Right ventricle myocardium superior (tissue), 1 donor: ENCODE measurements around the gene FXYD4. TPM values are rescaled to one million over a fixed set of nuclear protein-coding genes. Genes with fewer than 3 reads are reported as not detected.
"Not testable (repeated sequence)": the region's sequence is repeated elsewhere in the genome, so short reads cannot be mapped to it uniquely, and the experiment has no call there.

Source experiments
- ATAC-seq: fragments of 200-7000 bp; cut with Tn5 transposase; one replicate; pipeline ENCODE4 v1.9.1; 2020; ENCODE audit warnings: mild to moderate bottlenecking; ENCODE audit not compliant: poor library complexity
- DNase-seq: peaks from one replicate; pipeline ENCODE4 v3.0.0-alpha.2; 2020
- intact Hi-C: fragments of 100-400 bp; cut with DNase I; formaldehyde crosslinking; loops from one replicate; pipeline ENCODE4 v1.11.2; 2022
- total RNA-seq: library from RNA; stranded (reverse); fragmentation: NEBNext Ultra II Directional; extraction: Animal tissue kit (Norgen Biotek cat#: 25700); gene quantifications from one replicate; pipeline ENCODE4 v1.2.1, GENCODE V29; 2021
- donor health status: DM: no; HTN: yes; CAD: no; lungs with severe emphysema.

The FXYD4 gene
- total RNA-seq, 1 donor from 2014 or later = not detected

GRCh38 chr10:43390759-43391158 lies 19.3 kb downstream of the FXYD4 start:
- DNase-seq (no peak), ATAC-seq (peak; percentile 75)
- intact Hi-C loops = no loop called here

DNA sequence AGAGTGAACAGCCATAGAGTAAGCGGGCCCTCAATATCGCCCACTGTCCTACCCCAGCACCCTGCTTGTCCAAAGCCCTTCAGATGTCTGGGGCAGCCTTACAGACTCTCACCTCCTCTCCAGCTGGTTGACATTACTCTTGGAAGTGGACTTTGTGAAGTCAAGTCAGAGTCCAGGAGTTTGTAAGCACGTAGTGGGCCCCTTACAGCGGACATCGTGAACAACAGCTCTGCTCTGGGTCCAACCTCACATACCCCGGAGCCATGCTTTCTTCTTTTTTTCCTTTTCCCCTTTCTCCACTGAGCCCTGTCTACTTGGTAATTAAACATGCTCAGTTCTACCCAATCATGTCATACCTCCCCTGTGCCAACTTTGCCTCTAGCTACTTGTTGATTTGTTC lies 20.1 kb downstream of the FXYD4 start:
- ATAC-seq = no peak
- intact Hi-C loops = no loop called here
- DNase-seq = no peak

DNA sequence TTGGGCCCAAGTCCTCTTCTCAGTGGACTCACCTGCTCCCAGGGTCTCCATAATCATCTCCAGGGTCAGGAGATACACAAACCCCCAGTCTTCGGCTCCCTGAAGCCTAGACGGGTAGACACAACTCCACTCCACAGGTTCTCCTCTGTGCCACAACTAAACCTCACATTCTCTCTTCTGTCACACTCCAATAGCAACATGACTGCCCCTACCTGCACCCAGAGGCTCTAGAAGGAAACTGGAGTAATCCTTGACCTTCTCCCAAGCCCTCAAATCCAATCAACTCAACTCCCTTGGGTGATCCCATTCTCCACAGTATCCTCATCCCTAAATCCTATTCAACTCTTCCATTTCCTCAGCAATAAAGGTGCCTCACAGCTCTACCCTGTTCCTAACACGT lies 21.3 kb downstream of the FXYD4 start:
- intact Hi-C loops = no loop called here
- ATAC-seq = no peak
- DNase-seq = no peak

DNA sequence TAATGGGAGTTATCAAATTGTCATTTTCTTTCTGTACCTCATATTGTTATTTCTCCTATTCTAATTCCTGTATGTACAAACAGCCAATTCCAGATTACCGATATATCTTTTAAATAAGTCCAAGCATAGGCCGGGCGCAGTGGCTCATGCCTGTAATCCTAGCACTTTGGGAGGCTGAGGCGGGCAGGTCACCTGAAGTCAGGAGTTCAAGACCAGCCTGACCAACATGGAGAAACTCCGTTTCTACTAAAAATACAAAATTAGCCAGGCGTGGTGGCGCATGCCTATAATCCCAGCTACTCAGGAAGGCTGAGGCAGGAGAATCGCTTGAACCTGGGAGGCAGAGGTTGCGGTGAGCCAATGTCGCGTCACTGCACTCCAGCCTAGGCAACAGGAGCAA lies 21.8 kb downstream of the FXYD4 start:
- intact Hi-C loops, ATAC-seq, DNase-seq: not testable (repeated sequence)

DNA sequence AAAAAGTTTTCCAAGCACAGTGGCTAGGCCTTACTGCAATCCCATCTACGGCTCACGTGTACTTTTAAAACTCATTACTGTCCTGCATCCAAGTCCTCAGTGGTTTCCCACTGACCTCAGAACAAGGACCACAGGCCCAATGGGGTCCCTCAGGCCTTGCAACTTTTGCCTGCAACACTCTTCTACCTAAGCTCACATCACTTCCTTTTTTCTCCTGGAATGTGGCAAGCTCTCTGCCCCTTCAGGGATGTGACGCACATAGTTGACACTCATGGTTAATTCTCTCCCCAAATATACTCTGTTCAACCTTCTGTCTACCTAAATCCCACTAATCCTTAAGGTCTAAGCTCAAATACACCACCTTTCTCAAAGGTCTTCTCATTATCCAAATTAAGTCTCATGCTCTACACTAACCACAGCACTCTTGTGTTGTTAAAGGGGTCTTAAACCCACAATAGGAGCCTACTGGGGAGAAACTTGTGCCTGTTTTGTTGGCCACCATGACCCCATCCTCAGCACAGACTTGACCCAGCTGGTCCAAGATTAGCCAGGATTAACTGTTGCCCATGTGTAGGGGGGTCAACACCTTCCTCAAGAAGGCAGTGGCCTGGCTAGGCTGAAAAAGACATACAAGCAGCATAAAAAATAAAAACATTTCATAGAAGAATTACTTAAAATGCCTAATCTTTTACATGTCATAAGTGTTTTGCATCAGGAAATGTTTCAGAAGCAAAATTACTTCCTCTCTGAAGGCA lies 22.3 kb downstream of the FXYD4 start:
- DNase-seq (no peak), ATAC-seq (no peak)
- intact Hi-C loops = no loop called here

DNA sequence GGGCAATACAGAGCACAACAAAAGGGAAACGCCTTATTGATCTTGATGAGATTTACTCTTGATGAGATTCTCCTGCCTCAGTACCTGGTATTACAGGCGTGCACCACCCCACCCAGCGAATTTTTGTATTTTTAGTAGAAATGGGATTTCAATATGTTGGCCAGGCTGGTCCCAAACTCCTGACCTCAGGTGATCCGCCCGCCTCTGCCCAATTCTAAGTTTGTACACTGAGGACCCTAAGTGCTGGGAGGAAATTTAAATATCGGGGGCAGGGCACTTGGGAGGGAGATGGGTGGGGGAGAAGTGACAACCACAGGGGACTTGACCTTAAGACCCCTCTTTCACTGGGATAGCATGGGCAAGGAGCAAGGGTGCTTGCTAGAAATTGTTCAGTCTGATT lies 23.4 kb downstream of the FXYD4 start:
- intact Hi-C loops = no loop called here
- ATAC-seq = no peak
- no peak for DNase-seq

GRCh38 chr10:43395571-43396060 lies 24.2 kb downstream of the FXYD4 start:
- intact Hi-C loops = no loop called here
- ATAC-seq (no peak), DNase-seq (no peak)

- ATAC-seq (peak; percentile 96), DNase-seq (peak; percentile 86)
- intact Hi-C loops = no loop called here
Observed at GRCh38 chr10:43396061-43396927, 24.9 kb downstream of the FXYD4 start.

DNA sequence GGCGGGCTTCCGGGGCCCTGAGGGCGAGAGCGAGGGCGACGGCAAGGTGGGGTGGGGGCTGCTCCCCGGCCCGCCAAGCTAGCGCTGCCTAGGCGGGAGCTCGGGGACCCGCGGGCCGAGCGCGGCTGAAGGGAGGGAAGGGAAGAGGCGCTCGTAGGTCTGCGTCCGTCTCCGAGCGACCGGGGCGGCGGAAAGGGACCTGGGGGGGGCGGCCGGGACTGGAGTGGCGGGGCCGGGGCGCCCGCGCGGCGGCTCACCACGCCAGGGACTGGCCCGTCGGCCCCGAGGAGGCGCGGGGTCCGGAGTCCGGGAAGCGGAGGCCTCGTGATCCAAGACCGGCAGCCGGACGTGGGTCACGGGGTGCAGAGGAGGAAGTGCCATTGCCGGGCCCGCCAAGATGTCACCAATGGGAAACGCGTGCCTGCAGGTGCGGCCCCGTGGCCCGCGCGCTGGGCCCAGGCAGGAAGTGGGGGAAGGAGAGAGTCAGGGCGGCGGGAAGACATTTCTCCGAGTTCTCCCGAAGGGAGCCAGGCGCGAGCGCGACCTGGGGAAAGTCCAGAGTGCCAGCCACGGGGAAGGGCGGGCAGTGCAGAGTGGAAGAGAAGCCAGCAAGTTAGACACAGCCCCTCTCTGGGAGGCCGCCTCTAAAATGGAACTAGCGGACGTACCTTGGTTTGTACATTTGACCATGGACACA lies 25.6 kb downstream of the FXYD4 start:
- DNase-seq = peak; percentile 93
- peak; percentile 94 for ATAC-seq
- intact Hi-C loops = no loop called here

DNA sequence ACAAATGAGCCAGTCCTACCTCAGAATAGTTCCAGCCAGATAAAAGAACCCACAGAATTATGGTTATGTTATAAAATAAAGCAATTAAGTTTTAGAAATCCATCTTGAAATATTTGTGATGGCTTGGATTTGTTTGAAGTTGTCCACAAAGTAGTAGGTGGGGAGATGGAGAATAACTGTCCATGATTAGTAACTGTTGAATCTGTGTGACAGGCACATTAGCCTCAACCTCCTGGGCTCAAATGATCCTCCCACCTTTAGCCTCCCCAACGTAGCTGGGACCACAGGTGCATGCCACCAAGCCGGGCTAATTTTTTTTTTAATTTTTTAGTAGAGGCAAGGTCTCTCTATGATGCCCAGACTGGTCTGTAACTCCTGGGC lies 27.5 kb downstream of the FXYD4 start:
- no peak for ATAC-seq
- DNase-seq = no peak
- intact Hi-C loops = no loop called here

DNA sequence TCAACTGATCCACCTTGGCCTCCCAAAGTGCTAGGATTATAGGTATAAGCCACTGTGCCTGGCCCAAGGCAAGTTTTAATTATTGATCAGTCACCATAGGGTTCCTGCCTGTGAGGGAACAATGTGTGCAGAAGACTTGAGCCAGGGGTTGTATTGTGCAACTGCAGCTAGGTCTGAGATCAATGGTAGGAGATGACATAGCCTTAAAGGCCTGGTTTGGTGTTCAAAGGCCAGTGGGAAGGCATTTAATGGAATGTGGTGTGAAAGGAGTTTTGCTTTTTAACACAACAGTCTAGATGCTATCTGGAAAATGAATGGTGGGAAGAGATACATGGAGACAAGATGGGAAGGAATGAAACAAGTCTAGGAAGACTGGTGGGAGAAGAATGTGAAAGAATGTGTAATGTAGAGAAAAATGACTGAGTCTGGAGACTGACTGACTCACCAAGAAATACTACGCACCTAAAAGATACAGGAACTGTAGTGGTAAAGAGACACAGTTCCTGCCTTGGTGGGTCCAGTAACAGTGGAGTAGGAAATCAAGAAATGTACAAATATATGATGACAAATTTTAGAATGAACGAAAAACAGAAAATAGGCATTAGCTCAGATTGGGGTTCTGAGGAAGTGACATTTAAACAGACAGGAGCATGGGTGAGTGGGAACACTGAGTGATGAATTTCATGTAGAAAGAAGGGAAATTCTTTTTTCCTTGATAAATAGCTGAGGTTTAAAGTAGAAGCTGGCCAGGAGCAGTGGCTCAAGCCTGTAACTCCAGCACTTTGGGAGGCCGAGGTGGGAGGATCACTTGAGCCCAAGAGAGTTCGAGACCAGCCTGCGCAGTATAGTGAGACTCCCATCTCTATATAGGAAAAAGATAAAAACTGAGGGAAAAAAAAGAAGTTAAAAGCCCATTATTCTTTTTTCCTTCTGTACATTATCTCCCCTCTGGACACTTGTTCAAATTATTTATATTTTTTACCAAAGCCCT lies 28.2 kb downstream of the FXYD4 start:
- intact Hi-C loops = no loop called here
- no peak for DNase-seq
- ATAC-seq = no peak

DNA sequence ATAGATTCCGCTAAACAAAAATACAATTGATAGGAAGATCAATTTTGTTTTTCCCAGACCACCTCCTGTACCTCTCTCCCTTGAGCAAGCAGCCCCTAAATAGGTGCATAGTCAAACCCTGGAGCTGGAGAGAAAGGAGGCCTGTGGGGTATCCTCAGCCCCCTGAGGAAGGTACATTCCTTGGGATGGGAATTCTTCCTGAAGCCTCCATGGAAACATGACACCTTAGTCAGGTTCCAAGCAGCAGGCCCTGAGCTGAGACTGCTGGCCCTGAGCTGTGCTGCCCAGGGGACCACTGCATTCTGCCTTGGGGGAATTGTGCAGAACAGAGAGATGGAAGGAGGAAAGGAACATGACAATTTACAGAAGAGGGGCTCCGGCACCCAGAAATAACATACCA lies 30.2 kb downstream of the FXYD4 start:
- intact Hi-C loops = no loop called here
- DNase-seq (no peak), ATAC-seq (no peak)

DNA sequence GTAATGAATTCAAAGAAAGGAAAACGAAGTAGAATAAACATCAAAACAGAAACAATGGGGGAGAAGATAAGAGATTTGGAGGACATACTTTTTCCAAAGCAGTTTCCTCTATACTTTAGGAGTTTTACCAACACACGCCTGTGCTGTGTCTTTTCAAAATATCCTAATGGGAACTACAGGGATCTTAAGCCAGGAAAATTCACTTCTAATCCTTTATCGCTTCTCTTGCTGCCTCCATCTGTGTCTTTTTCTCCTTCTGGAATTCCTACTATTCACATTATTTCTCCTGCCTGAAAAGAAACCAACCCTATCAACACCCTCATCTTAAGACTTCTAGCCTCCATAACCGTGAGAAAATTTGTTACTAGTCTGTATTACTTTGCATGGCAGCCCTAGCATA lies 30.7 kb downstream of the FXYD4 start:
- no peak for ATAC-seq

GRCh38 chr10:43402880-43403452 lies 31.5 kb downstream of the FXYD4 start:
- intact Hi-C loops = no loop called here
- ATAC-seq = no peak

More for the DNA sequence above, 30.7 kb downstream of the FXYD4 start:
- DNase-seq = no peak
- intact Hi-C loops = no loop called here

GRCh38 chr10:43403911-43404703 lies 32.7 kb downstream of the FXYD4 start:
- ATAC-seq = no peak
- DNase-seq = no peak
- intact Hi-C loops = no loop called here

More at GRCh38 chr10:43402880-43403452, 31.5 kb downstream of the FXYD4 start:
- DNase-seq = no peak

DNA sequence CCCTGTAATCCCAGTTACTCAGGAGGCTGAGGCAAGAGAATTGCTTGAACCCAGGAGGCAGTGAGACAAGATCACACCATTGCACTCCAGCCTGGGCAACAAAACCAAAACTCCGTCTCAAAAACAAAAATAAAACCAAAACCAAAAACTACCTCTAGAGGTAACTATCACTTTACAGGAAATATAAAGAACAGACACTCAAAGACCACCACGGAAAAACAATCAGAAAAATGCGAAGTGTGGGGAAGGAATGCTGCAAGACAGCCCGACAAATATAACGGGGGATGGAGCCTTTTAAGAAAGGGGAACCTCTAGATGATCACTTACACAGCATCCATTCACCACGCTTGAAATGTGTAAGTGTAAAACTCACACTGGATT lies 33.3 kb downstream of the FXYD4 start:
- intact Hi-C loops = no loop called here
- DNase-seq (no peak), ATAC-seq (no peak)

DNA sequence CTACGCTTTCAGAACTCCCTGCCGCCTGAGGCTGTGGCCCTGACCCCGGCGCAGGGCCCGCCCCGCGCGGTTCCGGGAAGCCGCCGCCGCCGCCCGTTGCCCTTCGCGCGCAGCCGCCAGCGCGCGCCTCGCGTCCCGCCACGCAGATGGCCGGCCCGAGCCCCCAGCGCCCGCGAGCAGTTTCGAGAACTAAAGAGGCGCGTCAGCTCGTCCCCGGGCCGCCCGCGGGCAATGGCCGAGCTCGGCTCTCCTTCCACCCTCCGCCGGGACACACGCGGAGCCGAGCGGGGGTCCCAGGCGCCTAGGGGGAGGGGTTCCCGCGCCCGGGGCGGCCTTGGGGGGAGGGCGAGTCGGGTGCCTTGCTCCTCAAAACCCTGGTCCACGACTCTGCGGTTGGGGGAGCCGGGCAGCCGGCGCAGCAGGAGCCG lies 35.7 kb downstream of the FXYD4 start:
- DNase-seq (peak; percentile 79), ATAC-seq (peak; percentile 51)
- intact Hi-C loops = no loop called here
